HUDEP-2 (cell line): ENCODE measurements around the gene DTX4.

Experiments
- DNase-seq, 76 experiments: peaks; one replicate each; lab custom pipeline; 2025; ENCODE audit not compliant: unreplicated experiment in 76 of 76; lab: John Stamatoyannopoulos, UW

The DTX4 gene

DNA sequence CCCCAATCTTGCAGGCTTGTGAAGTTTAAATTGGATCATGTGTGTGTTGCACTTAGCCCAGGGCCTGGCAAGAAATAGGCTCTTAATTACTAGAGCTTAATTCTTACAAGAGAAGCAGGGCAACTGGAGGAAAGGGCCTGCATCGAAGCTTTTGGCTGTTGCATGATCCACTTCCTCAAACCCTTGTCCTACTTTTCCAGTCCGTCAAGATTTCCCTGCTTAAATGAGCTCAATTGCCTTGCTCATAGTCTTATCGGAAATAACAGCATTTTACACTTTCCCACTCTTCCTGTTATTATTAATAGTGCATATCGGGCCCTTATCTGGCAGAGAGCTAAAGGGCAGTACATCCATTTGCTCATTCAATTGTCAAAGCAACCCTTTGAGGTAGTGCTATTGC, 18.1 kb downstream of the DTX4 start:
- no peak for DNase-seq

DNA sequence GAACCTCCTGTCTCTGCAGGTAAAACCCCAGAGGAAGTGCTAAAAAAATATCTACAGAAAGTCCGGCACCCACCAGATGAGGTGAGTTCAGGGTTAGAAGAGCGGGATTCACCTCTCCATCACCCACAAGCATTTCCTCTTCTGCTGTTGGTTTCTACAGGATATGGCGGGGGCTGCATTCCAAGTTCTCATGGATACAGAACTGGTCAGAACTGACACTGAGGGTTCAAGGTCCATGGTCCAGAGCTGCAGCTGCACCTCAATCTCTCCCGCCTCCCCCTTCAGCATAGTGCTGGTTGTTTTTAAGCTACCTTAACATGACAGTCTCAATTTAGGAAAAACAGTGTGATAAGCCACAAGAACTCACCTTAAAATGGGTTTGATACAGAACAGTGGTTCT, 19.2 kb downstream of the DTX4 start:
- DNase-seq = no peak

DNA sequence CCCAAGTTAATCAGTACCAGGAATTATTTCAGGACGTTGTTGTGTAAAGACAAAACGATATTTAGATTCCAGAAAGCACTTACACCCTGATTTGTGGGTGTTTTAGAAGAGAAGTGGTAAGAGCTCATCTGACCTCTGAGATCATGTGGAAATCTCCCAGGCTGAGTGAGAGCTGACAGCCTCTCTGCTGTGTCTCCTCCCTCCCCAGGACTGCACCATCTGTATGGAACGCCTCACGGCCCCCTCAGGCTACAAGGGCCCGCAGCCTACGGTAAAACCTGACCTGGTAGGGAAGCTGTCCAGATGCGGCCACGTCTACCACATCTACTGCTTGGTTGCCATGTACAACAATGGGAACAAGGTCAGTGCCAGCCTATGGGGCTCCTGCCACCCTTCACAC, 20.0 kb downstream of the DTX4 start:
- no peak for DNase-seq

DNA sequence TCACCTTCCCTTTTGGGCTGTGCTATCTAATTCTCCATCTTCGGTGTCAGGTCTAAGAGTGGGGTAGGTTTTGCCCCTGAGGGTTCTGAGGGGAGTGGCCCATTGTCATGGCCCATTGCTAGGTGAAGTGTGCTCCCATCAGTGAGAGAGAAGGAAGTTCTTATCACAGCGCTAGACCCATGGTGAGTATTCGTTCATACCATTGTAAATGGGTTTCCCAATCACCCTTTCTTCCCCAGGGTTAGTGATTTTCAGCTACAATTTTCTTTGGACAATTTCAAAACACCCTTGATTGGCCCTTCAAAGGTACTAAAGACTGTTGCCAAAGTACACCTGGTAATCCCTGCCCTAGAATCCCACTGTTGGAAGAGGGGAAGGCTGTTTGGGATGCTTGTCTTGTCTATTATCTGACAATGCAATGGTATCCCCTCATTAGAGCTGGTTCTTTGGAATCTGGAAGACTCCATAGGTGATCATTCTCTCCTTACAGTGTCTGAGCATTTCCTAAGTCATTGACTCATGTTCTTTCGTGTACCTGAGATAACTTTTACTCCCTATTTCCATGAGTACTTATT, 20.6 kb downstream of the DTX4 start:
- no peak for DNase-seq

DNA sequence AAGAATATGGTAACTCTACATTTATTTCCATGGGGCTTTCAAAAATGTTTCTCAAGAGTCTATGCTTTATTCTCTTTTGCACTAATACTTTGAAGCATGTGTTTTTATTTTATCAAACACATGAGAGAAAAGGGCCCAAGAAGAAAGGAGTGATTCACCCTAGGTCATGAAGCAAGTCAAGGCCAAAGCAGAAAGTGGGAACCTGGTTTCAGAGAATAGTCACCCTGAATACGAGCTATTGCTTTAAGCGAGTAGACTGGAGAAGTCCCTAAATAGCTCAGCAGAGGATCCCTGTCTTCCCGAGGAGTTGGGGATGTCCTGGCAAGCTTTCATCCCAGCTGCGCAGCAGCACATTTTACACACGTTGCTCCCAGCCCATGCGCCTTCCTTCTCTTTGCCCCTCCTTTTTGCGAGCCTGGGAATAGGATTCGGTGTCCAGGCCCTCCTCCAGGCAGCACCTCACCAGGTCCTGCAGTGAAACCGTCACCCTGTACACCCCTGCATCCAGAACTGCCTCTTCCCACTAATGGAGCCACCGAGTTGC, 21.7 kb downstream of the DTX4 start:
- no peak for DNase-seq

DNA sequence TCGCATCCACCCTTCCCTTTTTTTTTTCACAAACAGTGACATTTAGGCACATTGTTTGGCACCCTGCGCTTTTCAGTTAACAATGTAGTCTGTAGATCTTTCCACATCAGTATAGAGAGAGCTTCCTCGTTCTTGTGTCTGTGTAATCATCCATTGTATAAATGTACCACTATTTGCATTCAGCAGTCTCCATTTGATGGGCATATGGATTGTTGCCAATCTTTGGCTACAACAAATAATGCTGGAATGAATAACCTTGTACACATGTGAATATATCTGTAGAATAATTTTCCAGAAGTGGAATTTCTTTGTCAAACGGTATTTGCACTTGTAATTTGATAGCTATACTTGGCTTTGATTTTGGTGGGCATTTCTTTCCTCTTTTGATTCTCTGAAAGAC, 23.7 kb downstream of the DTX4 start:
- DNase-seq = no peak

DNA sequence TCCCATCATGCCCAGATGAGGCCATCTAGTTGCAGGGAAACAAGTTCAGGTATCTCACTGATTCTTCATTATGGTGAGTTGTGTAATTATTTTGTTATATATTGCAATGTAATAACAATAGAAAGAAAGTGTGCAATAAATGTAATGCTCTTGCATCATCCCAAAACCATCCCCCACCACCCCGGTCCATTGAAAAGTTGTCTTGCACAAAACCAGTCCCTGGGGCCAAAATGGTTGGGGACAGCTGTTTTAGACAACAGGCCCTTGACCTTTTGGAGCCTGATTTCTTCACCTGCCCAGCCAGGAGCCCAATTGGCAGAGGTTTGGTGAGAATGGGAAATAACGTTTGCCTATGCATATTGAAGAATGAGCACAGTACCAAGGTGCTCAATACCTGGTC, 24.8 kb downstream of the DTX4 start:
- no peak for DNase-seq

DNA sequence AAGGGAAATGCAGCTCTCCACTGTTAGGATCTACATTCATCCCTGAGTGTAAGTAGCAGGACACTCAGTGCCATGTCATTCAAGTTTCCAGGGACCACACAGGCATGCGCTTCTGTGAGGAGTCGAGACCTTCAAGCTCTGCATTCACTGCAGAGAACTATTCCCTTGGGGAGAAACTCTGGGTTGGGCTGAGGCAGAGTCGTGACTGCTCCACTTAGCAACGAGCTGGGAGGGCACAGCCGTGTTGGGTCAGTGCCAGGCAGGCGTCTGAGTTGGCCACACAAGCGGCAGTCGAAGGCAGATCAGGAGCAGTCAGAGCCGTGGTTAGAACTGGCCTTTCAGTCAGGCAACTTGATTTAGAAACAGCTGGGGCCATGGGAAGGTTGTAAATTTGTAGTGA, 26.1 kb downstream of the DTX4 start:
- DNase-seq = peak in 10 of 76 experiments; percentile 2 to 39 (median 10)

DNA sequence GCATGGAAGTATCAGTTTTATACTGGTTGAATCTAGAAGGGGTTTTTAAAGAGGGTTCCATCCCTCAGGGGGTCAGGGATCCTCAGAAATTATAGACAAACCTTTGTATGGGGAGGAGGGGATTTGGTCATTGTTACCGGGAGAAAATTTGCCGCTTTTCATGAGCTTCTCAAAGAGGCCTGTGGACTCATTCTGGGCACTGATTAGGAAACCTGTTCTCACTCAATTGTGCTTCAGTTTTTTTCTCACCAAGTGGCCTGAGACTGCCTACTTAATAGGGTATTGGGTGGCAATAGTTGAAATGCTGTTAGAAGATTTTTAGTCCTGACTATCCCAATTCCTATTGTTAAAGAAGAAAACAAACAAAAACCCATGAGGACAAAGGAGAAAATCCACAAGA, 26.8 kb downstream of the DTX4 start:
- DNase-seq = no peak

DNA sequence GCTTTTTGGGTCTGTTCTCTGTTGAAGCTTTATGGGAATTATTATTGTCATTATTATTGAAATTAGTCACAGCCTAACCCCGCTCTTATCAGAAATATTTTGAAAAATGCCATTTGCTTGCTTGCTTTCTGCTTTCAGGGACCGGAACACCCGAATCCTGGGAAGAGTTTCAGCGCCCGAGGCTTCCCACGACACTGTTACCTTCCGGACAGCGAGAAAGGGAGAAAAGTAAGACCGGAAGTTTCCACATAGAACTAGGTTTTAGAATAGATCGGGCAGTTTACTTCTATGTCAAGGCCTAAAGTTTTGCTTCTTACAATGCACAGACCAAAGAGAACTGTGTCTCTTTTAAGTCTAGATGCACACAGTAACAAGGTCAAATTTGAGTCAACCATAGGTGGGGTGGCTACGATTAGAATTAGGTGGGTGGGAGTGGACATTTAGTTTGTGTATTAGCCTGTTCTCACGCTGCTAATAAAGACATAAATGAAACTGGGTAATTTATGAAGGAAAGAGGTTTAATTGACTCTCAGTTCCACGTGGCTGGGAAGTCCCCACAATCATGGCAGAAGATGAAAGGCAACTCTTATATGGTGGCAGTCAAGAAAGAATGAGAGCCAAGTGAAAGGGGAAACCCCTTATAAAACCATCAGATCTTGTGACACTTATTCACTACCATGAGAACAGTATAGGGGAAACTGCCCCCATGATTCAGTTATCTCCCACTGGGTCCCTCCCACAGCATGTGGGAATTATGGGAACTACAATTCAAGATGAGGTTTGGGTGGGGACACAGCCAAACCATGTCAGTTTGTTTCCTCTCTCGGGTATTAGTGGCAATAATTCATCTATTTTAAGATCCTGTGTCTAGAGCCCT, 27.9 kb downstream of the DTX4 start:
- no peak for DNase-seq

DNA sequence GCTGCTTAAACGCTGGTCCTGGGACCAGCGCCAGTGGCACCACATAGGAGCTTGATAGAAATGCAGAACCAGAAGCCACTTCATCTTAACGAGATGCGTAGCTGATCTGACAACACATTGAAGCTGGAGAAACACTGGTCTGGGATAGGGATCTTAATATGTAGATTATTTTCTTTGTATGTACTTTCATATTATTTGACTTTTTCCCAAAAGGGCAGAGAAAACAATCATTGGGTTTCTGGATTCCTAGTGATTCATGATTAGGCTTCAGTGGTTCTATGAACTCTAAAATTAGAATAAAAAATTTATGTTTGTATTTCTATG, 28.5 kb downstream of the DTX4 start:
- DNase-seq = no peak

DNA sequence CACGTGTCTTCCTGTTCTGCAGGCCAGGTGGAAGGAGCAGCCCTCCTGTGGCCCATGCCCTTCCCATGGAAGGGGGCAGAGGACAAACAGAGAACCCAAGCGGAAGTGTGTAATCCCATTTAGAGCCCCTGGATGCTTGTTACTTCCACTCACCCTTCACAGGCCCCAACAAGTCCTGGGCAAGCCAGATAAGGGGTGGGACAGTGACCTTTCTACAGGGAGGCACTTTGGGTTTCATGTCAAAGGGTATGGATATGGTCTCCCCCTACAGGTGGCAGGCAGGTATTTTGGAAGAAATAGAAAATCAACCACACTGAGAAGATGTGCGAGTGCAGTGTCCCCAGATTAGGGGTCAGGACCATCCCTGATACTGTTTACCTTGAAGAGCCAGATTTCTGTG, 29.4 kb downstream of the DTX4 start:
- peak in 1 of 76 experiments; percentile 18 for DNase-seq

DNA sequence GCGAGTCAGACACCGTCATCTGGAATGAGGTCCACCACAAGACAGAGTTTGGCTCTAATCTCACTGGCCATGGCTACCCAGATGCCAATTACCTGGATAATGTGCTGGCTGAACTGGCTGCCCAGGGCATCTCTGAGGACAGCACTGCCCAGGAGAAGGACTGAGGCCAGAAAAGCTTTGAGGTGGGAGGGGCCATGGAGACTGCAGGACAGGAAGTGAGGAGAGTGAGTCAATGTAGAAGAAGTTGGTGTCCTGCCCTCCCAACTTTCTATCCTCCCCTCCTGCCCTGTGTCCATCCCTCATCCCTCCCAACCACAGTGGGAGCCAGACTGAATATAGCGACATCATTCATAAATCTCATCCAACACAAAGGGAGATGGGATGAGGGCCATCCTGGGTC, 32.8 kb downstream of the DTX4 start:
- DNase-seq = no peak

DNA sequence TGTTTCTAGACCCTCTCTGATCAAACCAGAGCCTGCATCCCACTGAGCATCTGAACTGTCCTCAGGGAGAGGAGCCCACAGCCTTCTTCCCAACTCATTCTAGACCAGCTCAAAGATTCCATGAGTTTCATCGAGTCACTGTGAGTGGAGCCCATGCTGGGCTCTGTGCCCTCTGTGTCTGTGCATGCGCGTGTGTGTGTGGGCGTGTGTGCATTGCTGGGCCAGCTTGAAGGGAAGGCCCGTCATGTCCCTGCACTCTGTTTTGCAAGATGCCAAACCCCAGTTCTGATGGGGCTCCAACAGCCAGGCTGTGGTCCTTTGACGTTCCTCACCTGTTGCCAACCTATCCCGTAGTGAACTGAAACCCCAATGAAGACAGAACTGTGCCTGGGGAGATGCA, 33.7 kb downstream of the DTX4 start:
- no peak for DNase-seq

DNA sequence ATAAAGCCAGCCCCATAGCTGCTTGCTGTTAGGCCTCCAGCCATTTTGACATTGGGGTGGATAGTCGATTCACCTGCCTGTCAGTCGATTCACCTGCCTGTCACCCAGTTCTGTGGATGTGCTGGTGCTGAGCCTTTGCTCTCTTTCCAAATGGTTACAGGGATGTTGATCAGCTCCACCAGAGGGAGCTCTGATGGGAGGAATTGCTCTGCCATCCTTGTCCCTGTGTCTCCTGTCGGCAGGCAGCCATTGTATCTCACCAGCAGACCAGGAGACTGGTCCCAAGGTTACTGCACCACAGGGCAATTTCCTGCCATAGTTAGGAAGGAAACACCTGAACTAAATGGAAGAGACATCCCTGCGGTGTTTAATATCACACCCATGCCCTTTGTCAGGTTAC, 34.7 kb downstream of the DTX4 start:
- DNase-seq = peak in 25 of 76 experiments; percentile 2 to 47 (median 17)

DNA sequence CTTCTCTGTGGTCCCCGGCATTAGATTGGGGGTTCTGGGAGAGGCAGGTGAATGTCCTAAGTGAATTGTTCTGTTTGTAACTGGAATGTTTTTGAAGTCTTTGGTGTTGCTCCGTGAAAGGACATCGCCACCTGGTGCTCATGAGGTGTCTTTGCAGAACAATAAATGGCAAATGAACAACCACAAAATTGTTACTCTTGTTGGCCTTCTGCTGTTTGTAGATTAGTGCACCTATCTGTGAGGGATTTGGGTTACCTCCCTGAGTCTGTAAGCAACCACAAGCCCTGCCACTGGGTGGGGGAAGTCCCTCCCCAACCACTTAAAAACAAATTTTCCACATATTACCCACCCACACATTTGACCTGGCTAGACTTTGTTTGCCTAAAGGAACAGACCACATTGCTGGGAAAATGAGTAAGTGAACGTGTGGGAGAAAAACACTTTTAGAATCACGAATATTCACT, 36.1 kb downstream of the DTX4 start:
- DNase-seq = peak in 28 of 76 experiments; percentile 2 to 66 (median 18)

DNA sequence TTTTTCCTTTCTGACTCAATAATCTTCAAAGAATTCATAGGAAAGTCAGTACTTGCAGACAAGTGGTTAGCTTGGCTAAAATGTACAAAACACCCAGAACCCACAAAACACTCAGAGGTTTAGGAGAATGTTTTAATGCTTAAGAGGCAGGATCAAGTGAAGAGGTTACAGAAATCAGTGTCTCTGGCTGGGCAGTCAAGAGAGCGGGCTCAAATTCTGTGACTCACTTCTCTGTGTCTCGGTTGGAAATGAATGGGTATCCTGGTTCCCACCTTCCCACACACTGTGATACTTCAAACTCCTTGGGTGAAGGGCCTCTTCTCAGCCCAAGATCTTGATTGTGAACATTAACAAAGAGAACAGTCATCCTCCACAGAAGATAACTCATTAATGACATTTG, 37.0 kb downstream of the DTX4 start:
- DNase-seq = no peak

DNA sequence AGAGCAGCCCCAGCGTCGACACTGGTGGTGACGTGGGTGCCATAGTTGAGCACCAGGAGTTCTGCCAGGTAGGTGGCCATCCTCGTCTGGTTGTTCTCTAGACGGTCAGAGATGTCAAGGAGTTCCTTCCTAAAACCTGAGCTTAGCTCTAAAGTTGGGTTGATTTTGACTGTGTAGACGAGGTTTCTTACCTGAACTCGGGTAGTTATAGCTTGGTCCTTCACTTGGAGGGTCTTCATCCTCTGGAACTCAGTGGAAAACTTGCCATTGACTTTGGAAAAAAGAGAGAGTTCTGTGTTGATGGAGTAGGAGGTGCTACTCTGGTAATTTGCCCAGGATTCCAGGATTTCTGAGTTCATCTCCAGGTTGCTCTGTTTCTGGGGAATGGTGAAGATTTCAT, 40.3 kb downstream of the DTX4 start:
- DNase-seq = no peak

DNA sequence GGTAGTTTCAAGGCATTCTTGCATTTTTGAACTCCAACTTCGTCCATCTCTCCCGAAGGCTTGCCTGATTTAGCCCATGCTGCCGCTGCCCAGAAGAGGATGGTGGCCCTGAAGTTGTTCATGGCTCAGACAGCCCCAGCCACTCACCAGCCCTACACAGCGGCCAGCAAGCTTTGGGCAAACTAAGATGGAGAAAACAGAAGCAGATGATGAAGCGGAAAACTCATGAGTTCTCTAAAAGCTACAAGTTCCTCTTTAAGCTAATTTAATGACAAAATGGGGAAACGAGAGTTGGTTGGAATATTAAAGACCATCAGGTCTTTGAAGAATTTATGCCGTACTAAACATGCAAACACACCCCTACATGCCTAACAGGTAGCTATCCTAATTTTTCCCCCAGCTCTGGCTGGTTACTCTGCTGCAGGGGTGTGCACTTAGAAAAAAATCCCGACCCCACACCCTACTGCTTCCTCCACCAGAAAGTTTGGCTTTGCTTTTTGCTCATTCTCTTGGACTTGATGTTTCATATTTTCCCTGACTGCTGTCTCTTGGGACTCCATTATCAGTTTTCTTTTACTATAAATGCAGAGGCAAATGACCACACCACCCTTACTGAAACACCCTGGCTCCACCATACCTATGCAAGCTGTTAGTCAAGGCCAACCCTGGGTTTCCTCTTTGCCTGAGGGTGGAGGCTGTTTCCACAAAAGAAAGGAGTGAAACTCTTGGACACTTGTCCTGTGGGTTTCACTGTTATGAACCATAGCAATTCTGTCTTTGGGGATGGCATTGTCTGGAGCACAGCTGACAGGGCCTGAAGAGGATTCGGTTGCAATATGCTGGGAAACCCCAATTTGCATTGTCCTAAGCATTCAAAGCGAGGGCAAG, 41.1 kb downstream of the DTX4 start, which contains the start of gene MPEG1:
Gene MPEG1 (minus strand): TSS at position 184 of the 888 bp plus-strand sequence. CDS start 62 bp downstream, at position 122.
- no peak for DNase-seq

DNA sequence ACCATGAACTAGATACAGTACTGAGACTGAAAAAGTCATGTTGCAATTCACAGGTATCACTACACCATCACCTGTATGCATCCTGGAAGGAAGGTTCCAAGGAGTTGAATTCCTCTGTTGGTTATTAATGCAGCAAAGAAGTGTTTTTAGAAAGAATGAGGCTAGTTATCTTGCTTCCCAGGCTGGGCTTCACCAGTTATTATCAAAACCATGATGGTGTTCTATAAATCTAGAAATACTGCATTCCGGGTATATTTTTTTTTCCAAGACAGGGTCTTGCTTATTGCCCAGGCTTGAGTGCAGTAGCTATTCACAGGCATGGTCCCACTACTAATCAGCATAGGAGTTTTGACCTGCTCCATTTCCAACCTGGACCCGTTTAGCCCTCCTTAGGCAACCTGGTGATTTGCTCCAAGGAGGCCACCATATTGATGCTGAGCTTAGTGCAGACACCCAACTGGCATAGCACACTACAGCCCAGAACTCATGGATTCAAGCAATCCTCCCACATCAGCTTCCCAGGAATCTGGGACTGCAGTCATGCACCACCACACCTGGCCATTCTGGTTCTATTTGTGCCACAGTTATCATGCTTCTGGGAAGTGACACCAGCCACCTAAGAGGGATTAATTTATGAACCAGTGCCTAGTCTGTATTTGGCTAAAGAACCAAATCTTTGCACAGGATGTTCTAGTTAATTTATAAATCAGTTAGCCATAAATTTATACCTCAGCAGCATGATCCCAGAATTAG, 42.4 kb downstream of the DTX4 start:
- no peak for DNase-seq
